SK-N-MC (cell line): Measurements from ENCODE around the gene FEM1A.
"Not testable (repeated sequence)": the region's sequence is repeated elsewhere in the genome, so short reads cannot be mapped to it uniquely, and the experiment has no call there.

ENCODE experiments used
- EZH2 ChIP-seq: fragments of 200-600 bp; sonication (generic); IDR thresholded peaks from one replicate; pipeline ENCODE4 v1.6.1; 2017; ENCODE audit warnings: antibody characterized with exemption
- FOXP2 ChIP-seq: optimal IDR thresholded peaks from 2 replicates; pipeline ENCODE3; 2011; ENCODE audit warnings: mild to moderate bottlenecking, moderate library complexity; ENCODE audit not compliant: insufficient read depth; ENCODE audit errors: extremely low read length, control extremely low read depth
- POLR2AphosphoS5 ChIP-seq: IDR thresholded peaks from 2 replicates; pipeline ENCODE4 v1.6.1; 2012; ENCODE audit warnings: mild to moderate bottlenecking, low read depth, low read length, borderline replicate concordance

DNA sequence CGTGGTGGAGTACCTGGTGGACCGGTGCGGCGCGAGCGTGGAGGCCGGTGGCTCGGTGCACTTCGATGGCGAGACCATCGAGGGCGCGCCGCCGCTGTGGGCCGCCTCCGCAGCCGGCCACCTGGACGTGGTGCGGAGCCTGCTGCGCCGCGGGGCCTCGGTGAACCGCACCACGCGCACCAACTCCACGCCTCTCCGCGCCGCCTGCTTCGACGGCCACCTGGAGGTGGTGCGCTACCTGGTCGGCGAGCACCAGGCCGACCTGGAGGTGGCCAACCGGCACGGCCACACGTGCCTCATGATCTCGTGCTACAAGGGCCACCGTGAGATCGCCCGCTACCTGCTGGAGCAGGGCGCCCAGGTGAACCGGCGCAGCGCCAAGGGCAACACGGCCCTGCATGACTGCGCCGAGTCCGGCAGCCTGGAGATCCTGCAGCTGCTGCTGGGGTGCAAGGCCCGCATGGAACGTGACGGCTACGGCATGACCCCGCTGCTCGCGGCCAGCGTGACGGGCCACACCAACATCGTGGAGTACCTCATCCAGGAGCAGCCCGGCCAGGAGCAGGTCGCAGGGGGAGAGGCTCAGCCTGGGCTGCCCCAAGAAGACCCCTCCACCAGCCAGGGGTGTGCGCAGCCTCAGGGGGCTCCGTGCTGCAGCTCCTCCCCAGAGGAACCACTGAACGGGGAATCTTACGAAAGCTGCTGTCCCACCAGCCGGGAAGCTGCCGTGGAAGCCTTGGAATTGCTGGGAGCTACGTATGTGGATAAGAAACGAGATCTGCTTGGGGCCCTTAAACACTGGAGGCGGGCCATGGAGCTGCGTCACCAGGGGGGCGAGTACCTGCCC, 708 bp downstream of the FEM1A start:
- not testable (repeated sequence) for TF ChIP-seq POLR2AphosphoS5, EZH2, FOXP2
